ENCODE data around the gene IFRD2. TPM values are rescaled to one million over a fixed set of nuclear protein-coding genes. Genes with fewer than 3 reads are reported as not detected.
A peak's percentile ranks its signal among the peaks of the same experiment; 100 is the strongest.
"Not testable (repeated sequence)": the region's sequence is repeated elsewhere in the genome, so short reads cannot be mapped to it uniquely, and the experiment has no call there.

Gene IFRD2
- total and polyA plus RNA-seq, 10 donors: 40.2 to 76.7 (median 56.3) TPM

DNA sequence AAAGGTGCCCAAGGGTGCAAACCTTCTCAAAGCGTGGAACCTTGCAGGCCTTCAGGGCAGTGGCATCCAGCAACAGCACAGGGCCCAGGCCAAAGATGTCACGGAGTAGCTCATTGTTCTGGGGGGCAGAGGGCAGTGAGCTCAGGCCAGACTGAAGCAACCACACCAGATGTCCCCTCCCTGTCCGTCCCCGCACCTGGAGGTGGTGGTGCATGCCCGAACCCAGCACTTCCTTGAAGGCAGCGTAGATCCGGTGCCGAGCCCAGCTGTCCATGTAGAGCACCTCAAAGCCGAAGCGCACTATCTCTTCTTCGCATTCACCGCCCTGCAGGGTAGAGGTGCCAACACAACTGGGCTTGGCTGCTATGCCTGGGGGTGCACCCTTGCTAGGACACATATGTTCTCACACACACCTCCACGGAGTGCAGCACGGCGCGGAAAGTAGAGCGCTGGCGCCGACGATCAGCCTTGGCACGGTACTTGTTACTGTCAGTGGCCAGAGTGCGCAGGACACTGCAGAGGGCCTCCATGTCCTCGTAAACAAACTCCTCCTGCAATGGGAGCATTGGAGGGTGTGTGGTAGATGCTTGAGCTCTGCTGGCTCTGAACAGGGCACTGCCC, 3.7 kb downstream of the IFRD2 start:
- Histone ChIP-seq H3K27me3 (replicated peaks in 1 of 7) (no peaks in the 10 kb centered on the region), H3K27ac (no peak overlapping the region), H3K4me1 (peaks cover 13 to 33% (median 24%) of the 10 kb centered on the region in 6 donors), H3K4me3 (no peak overlapping the region), H3K9me3 (no peaks in the 10 kb centered on the region), H3K36me3 (peaks cover 0 to 48% (median 40%) of the 10 kb centered on the region in 6 donors)
- WGBS, 5 donors: 92 to 98% (median 95%) methylated on average over 23 of the region's 23 CpGs
- TF ChIP-seq, protein P1, sequence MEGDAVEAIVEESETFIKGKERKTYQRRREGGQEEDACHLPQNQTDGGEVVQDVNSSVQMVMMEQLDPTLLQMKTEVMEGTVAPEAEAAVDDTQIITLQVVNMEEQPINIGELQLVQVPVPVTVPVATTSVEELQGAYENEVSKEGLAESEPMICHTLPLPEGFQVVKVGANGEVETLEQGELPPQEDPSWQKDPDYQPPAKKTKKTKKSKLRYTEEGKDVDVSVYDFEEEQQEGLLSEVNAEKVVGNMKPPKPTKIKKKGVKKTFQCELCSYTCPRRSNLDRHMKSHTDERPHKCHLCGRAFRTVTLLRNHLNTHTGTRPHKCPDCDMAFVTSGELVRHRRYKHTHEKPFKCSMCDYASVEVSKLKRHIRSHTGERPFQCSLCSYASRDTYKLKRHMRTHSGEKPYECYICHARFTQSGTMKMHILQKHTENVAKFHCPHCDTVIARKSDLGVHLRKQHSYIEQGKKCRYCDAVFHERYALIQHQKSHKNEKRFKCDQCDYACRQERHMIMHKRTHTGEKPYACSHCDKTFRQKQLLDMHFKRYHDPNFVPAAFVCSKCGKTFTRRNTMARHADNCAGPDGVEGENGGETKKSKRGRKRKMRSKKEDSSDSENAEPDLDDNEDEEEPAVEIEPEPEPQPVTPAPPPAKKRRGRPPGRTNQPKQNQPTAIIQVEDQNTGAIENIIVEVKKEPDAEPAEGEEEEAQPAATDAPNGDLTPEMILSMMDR (IDR thresholded peaks at IDR 0.05 in 8 of 11, conservative IDR thresholded peaks at IDR 0.05 in 3 of 11): no peak
- TF ChIP-seq POLR2A (IDR thresholded peaks at IDR 0.05): no peak
- DNase-seq: peak; percentile 67
- intact Hi-C loops (cut with DNase I; ENCODE audit: low total_unique reads): no loop called here

DNA sequence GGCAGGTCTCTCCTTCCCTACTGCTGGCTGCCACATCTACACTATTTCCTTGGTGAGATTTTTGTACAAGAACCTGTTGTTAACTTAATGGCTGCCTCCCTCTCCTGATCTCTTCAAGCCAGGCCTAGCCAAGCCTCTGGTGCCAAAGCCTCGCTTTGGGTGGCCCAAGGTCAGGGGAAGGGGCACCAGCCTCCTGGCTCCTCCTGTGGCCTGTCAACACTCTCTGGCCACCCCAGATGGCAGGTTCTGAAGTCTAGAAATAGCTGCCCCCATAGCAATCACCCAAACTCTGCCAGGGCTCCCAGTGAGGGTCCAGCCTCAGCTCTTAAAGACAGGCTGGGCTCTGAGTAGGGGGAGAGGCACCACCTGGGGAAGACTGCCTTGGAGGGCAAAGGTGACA, 5.0 kb downstream of the IFRD2 start:
- no peaks in the 10 kb centered on the region for H3K9me3 ChIP-seq
- H3K27me3 ChIP-seq (replicated peaks in 1 of 7): no peaks in the 10 kb centered on the region
- intact Hi-C loops (cut with DNase I; ENCODE audit: low total_unique reads): no loop called here
- TF ChIP-seq POLR2A (IDR thresholded peaks at IDR 0.05) (no peak), POLR2AphosphoS5 (IDR thresholded peaks at IDR 0.05) (no peak)
- TF ChIP-seq, protein P1 (IDR thresholded peaks at IDR 0.05 in 8 of 11, conservative IDR thresholded peaks at IDR 0.05 in 3 of 11): no peak
- no peak overlapping the region for H3K27ac ChIP-seq
- DNase-seq: no peak
- no peak overlapping the region for H3K4me3 ChIP-seq
- H3K4me1 ChIP-seq: peaks cover 9 to 24% (median 14%) of the 10 kb centered on the region in 6 donors
- 83 to 95% (median 88%) methylated on average over 1 of the region's 1 CpG for WGBS, 5 donors
- H3K36me3 ChIP-seq: peaks cover 0 to 48% (median 40%) of the 10 kb centered on the region in 6 donors

DNA sequence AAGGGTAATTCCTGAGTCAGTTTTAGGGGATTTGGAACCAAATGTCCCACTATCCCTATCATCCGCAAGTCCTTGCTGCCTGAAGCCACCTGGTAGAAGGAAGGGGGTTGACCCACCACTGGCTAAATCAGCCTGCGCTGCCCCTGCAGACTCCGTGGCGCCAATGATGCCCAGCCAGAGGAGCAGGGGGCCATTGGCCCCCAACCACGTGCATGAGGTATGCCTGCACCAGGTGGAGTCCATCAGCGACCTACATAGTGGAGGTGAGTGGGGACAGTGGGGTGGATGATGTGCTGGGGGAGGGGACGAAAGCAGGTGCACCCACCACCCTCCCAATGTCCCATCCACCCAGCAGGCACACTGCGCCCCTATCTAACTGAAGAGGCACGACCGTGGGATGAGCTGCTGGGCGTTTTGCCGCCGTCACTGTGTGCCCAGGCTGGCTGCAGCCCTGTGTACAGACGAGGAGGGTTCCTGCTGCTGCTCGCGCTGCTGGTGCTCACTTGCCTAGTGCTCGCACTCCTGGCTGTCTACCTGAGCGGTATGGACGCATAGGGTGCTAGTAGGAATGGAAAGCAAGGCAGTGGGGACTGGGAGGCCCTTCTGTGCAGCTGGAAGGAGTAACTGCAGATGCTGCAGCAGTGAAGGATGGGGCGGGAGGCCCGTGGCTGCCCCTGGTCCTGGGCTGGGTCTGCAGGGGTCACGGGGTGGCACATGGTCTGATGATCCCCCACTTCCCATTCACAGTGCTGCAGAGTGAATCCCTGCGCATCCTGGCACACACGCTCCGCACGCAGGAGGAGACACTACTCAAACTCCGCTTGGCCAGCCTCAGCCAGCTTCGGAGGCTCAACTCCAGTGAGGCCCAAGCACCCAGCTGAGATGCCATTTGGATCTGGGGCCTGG, 5.7 kb downstream of the IFRD2 start:
- intact Hi-C loops (cut with DNase I; ENCODE audit: low total_unique reads): no loop called here
- H3K36me3 ChIP-seq: peaks cover 0 to 48% (median 40%) of the 10 kb centered on the region in 6 donors
- WGBS, 5 donors: 85 to 96% (median 92%) methylated on average over 17 to 28 of the region's 28 CpGs
- no peak overlapping the region for H3K27ac ChIP-seq
- no peaks in the 10 kb centered on the region for H3K27me3 ChIP-seq (replicated peaks in 1 of 7)
- no peaks in the 10 kb centered on the region for H3K9me3 ChIP-seq
- H3K4me3 ChIP-seq: no peak overlapping the region
- TF ChIP-seq POLR2A (IDR thresholded peaks at IDR 0.05) (no peak), POLR2AphosphoS5 (IDR thresholded peaks at IDR 0.05) (peak in 2 of 3 donors; percentile 7 to 36)
- TF ChIP-seq, protein P1 (IDR thresholded peaks at IDR 0.05 in 8 of 11, conservative IDR thresholded peaks at IDR 0.05 in 3 of 11): no peak
- H3K4me1 ChIP-seq: peaks cover 7 to 18% (median 11%) of the 10 kb centered on the region in 6 donors
- peak; percentile 68 for DNase-seq

DNA sequence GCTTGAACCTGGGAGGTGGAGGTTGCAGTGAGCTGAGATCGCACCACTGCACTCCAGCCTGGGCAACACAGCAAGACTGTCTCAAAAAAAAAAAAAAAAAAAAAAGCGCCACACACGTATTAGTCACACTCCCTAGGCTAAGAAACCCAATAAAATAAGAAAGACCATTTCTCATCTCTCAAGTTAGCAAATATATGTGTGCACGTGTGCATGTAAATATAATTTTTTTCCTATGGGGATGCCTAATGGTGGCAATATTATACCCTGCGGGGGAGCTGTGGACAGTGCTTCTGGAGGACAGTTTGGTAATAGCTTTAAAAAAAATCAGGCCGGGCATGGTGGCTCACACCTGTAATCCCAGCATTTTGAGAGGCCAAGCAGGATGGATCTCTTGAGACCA, 8.1 kb downstream of the IFRD2 start:
- H3K27ac ChIP-seq; intact Hi-C loops (cut with DNase I; ENCODE audit: low total_unique reads); H3K4me3 ChIP-seq; H3K9me3 ChIP-seq; H3K4me1 ChIP-seq; H3K27me3 ChIP-seq (replicated peaks in 1 of 7); DNase-seq: not testable (repeated sequence)
- WGBS, 5 donors: 85 to 95% (median 90%) methylated on average over 6 of the region's 6 CpGs
- H3K36me3 ChIP-seq: peaks cover 0 to 33% (median 28%) of the 10 kb centered on the region in 6 donors

Data from spleen (tissue), 11 donors.